Neural crest cell (in vitro differentiated cells): ENCODE data around the gene SPATA3. TPM values are rescaled to one million over a fixed set of nuclear protein-coding genes. Genes with fewer than 3 reads are reported as not detected.

Source experiments
- DNase-seq: peaks from one replicate; pipeline ENCODE4 v3.0.0; 2021; ENCODE audit warnings: low read depth, mixed read lengths, low spot score
- H3K27ac Mint-ChIP-seq: one replicate; pipeline ENCODE4 v1.8.0; 2021; ENCODE audit warnings: mild to moderate bottlenecking, mixed read lengths; ENCODE audit not compliant: unreplicated experiment
- H3K27me3 Mint-ChIP-seq: 2 replicates; pipeline ENCODE4 v1.8.0; 2021; ENCODE audit warnings: low read depth, mild to moderate bottlenecking, mixed read lengths
- H3K36me3 Mint-ChIP-seq: 2 replicates; pipeline ENCODE4 v1.8.0; 2021; ENCODE audit warnings: low read depth, mild to moderate bottlenecking, mixed read lengths
- H3K4me1 Mint-ChIP-seq: 2 replicates; pipeline ENCODE4 v1.8.0; 2021; ENCODE audit warnings: mixed read lengths
- H3K4me3 Mint-ChIP-seq: one replicate; pipeline ENCODE4 v1.8.0; 2021; ENCODE audit warnings: mild to moderate bottlenecking, mixed read lengths
- H3K9me3 Mint-ChIP-seq: 2 replicates; pipeline ENCODE4 v1.8.0; 2021; ENCODE audit warnings: mixed read lengths
- total RNA-seq: library from RNA; stranded (reverse); gene quantifications from 2 replicates; pipeline ENCODE4 v1.2.1, GENCODE V29; 2021
- TF ChIP-seq, protein P1 (sequence below): fragments of 200-600 bp; sonication (generic); conservative IDR thresholded peaks from 2 replicates; pipeline ENCODE4 v1.5.0; 2021; ENCODE audit warnings: antibody characterized with exemption, mild to moderate bottlenecking

Gene SPATA3
- total RNA-seq, 1 donor from 2014 or later, result not detected

DNA sequence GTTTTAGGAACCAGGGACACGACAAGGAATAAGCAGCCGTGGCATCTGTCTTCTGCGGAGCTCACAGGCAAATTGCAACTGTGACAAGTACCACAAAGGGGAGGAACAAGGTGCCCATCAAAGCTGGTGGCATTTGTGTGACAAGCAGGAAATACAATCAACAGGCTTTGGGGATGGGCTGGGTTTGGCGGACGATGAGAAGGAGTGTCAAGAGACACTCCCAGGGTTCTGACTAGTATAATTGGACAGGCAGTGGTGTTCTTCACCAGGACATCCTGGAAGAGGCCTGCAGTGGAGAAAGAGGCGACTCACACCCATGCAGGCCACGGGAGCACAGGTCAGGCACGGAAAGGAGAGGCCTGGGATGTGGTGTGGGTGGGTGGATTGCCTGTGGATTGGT lies 14.2 kb upstream of the SPATA3 start:
- DNase-seq, result no peak
- H3K4me1 Mint-ChIP-seq, result peaks cover 19% of the 10 kb centered on the region
- no peak overlapping the region for H3K27ac Mint-ChIP-seq
- H3K9me3 Mint-ChIP-seq, result no peaks in the 10 kb centered on the region
- H3K4me3 Mint-ChIP-seq, result no peak overlapping the region
- no peaks in the 10 kb centered on the region for H3K36me3 Mint-ChIP-seq
- TF ChIP-seq, protein P1, sequence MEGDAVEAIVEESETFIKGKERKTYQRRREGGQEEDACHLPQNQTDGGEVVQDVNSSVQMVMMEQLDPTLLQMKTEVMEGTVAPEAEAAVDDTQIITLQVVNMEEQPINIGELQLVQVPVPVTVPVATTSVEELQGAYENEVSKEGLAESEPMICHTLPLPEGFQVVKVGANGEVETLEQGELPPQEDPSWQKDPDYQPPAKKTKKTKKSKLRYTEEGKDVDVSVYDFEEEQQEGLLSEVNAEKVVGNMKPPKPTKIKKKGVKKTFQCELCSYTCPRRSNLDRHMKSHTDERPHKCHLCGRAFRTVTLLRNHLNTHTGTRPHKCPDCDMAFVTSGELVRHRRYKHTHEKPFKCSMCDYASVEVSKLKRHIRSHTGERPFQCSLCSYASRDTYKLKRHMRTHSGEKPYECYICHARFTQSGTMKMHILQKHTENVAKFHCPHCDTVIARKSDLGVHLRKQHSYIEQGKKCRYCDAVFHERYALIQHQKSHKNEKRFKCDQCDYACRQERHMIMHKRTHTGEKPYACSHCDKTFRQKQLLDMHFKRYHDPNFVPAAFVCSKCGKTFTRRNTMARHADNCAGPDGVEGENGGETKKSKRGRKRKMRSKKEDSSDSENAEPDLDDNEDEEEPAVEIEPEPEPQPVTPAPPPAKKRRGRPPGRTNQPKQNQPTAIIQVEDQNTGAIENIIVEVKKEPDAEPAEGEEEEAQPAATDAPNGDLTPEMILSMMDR, result no peak
- H3K27me3 Mint-ChIP-seq, result no peaks in the 10 kb centered on the region

DNA sequence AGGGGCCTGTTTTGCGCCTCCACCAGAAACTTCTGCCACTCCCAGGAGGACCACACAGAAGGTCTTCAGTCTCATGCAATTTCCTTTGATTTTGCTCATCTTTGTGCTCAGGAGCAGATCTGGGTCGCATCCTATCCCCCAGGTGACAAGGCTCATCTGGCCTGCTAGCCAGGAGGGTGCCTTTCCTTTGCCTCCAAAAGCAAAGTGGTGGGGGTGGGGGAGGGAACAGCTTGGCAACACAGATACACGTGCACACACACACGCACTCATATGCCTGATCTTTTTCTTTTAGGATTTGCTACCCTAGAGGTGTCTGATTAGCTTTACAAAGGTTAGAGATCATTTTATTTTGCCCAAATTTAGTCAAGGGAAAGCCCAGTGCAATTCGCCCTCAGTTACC lies 13.8 kb upstream of the SPATA3 start:
- Mint-ChIP-seq H3K36me3 (no peaks in the 10 kb centered on the region), H3K9me3 (no peaks in the 10 kb centered on the region), H3K4me1 (peaks cover 19% of the 10 kb centered on the region), H3K27me3 (no peaks in the 10 kb centered on the region), H3K4me3 (no peak overlapping the region), H3K27ac (no peak overlapping the region)
- TF ChIP-seq, protein P1, result no peak
- DNase-seq, result no peak

DNA sequence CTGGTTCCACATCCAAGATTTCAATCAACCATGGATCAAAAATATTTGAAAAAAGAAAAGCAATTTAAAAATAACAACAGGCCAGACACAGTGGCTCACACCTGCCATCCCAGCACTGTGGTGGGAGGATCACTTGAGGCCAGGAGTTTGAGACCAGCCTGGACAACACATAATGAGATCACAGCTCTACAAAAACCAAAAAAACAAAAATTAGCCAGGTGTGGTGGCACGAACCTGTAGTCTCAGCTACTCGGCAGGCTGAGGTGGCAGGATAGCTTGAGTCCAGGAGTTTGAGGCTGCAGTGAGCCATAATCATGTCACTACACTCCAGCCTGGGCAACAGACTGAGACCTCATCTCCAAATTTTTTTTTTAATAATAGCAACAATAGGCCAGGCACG lies 13.4 kb upstream of the SPATA3 start:
- Mint-ChIP-seq H3K36me3 (no peaks in the 10 kb centered on the region), H3K4me1 (peaks cover 16% of the 10 kb centered on the region), H3K4me3 (no peak overlapping the region), H3K27me3 (no peaks in the 10 kb centered on the region), H3K27ac (no peak overlapping the region), H3K9me3 (no peaks in the 10 kb centered on the region)
- no peak for DNase-seq
- TF ChIP-seq, protein P1, result no peak

DNA sequence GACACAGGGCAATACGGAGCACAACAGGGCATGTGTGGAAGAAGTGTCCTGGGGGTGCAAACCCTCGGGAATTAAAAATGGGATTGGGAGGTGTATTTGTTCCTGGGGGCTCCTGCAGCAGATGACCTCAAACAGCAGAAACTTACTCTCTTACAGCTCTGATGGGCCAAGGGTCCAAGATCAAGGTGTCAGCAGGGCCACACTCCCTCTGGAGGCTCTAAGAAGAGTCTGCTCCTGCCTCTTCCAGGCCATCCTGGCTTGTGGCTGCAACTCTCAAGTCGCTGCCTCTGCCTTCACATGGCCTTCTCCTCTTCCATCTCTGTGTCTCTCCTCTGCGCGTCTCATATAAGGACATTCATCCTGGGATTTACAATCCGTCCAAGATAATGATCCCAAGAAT lies 12.4 kb upstream of the SPATA3 start:
- DNase-seq, result no peak
- no peak overlapping the region for H3K27ac Mint-ChIP-seq
- H3K36me3 Mint-ChIP-seq, result no peaks in the 10 kb centered on the region
- H3K27me3 Mint-ChIP-seq, result no peaks in the 10 kb centered on the region
- peaks cover 16% of the 10 kb centered on the region for H3K4me1 Mint-ChIP-seq
- TF ChIP-seq, protein P1, result no peak
- H3K9me3 Mint-ChIP-seq, result no peaks in the 10 kb centered on the region
- no peak overlapping the region for H3K4me3 Mint-ChIP-seq

DNA sequence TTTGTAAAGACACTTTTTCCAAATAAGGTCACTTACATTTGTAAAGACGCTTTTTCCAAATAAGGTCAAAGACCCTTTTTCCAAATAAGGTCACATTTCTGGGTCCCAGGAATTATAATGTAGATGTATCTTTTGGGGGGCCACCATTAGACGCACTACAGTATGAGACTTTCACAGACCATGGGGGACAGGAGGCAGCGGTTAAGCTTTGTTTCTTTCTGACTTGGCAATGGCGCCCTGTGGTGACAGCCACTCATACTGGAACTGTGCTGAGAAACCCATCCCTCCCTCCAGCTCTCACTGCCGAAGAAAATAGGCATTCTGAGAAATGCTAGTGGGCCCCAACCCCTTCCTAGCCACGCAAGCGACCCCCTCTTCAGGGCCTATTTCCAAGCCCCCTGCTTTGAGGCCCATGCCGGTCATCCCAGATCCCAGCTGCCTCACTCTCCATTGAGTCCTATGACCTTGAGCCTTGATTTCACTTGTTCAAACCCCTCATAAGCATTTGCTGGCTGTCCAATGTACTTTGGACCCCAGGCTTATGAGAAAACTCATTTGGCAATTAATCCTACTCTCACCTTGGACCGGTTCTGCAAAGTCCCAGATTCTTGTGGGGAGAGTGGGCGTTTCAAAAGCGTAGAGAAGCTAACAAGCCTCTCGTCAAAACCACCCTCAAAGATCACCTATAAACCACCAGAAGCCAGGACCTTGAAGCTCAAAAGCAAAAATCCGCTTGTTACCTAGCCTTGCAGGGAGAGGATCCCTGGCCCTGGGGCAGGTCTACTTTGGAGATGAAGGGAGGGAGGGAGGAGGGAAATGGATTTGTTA lies 11.3 kb upstream of the SPATA3 start:
- Mint-ChIP-seq H3K4me3 (no peak overlapping the region), H3K9me3 (no peaks in the 10 kb centered on the region), H3K4me1 (peaks cover 16% of the 10 kb centered on the region), H3K27ac (no peak overlapping the region), H3K27me3 (no peaks in the 10 kb centered on the region), H3K36me3 (no peaks in the 10 kb centered on the region)
- no peak for DNase-seq
- TF ChIP-seq, protein P1, result no peak
